Stimulated activated CD4-positive, alpha-beta T cell treated with anti-CD3 and anti-CD28 coated beads, Interleukin-1b, Interleukin-23, amount 100 ng/mL, for 48 hours (primary cell): ENCODE data around the gene STAB1.
A peak's percentile ranks its signal among the peaks of the same experiment; 100 is the strongest.

Experiments used
- DNase-seq: peaks from one replicate; pipeline ENCODE4 v3.0.0-alpha.2; 2020

The STAB1 gene

DNA sequence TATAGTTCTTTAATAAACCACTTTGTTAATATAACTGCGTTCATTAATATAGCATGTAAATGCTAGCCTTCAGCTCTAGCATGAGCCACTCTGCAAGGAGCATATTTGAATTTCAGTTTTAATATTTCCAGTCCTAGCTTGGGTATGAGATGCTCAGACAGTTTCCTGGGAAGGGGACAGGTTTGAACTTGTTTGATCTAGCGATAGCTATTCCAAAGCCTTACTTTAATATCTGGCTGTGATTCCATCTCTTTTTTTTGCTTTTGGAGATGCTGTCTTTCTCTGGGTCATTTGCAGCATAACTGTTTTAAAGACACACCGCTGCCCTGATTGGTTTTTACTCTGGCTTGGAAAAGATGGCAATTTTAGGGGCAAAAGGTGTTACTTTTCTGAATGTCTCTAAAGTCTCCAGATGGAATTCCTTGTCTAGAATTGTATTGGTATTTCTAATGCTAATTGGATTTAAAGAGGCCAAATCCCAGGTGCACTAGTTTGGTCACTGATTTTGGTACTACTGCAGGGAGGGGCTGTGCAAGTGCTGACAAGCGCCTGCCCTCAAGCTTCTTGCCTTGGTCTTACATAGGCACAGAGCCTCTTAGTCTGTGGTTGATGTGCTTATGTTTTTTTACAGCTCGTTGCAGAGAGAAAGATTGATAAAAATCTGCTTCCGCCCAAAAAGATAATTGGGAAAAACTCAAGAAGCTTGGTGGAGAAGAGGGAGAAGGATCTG, 36.9 kb upstream of the STAB1 start:
- DNase-seq: no peak

DNA sequence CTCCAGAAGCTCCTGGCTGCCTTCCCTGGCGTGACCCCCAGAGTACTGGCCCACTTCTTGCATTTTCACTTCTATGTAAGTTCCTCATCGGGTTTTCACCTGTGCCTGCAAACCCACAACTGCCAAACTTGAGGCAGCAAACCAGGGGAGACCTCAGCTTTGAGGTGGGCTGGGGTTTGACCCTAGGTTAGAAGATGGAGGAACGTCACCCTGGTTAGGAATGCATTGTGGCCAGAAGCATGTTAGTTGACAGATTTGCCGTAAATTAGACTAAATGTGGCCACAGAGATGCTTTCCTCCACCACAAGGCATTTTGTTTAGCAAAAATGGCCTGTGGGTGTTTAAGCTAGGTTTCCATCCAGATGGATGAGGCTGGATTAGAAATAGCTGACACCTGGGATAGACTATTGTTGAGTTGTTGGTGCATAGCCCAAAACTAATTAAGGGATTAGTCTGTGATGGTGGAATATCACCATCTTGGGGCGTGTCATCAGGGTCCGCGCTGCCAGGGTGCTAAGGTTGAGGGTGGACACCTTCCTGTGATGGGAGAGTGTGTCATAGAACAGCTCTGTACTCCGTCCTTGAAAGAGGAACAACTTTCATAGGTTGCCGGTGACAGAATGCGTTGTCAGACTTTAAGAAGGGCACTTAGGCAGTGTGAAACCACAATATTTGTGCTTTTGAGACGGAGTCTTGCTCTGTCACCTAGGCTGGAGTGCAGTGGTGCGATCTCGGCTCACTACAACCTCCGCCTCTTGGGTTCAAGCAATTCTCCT, 36.2 kb upstream of the STAB1 start:
- DNase-seq: no peak

DNA sequence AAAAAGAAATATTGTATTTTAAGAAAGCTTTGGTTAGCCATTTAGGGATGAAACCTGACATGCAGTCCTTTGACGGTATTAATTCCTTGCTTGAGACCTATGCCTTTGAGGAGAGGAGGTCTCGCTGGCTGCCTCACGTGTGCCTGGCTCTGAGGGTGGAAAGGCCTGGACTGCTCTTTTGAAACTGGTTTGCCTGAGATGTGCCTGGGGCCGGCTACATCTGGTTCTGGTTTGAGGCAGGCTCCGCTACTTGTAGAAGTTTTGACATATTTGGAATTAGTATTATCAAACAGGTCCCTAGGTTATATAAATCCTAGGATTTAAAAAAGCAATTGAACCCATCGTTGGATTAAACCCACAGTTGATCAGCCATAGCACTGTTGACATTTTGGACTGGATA, 33.3 kb upstream of the STAB1 start:
- DNase-seq: no peak

DNA sequence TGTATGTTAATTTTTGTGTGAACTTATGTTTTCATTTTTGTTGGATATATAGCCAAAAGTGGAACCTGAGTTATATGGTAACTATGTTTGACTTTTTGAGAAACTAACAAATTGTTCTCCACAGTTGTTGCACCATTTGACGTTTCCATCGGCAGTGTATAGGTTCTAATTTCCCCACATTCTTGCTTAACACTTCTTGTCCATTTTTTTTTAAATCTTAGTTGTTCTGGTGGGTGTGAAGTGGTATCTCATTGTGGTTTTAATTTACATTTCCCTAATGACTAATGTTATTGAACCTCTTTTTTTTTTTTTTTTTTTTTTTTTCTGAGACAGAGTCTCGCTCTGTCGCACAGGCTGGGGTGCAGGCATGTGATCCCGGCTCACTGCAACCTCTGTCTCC, 31.7 kb upstream of the STAB1 start:
- DNase-seq: no peak

DNA sequence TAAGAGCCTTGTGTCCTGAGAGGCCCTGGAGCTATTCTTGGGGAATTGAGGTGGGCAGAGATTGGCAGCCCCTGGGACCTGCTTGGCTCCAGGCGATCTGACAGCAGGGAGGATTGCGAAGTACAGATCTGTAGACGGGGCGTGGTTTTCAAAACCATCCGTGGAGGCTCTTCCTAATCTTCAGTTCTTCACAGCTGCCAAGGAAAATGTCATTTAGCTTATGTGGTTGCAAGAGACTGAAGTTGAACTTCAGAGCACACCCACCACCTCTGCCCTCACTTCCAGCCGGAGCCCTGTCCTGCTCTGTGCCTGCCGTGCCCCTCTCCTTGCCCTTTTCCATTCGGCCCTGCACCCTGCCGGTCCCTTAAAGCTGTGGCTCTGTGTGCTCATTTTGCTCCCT, 26.8 kb upstream of the STAB1 start:
- DNase-seq: no peak

DNA sequence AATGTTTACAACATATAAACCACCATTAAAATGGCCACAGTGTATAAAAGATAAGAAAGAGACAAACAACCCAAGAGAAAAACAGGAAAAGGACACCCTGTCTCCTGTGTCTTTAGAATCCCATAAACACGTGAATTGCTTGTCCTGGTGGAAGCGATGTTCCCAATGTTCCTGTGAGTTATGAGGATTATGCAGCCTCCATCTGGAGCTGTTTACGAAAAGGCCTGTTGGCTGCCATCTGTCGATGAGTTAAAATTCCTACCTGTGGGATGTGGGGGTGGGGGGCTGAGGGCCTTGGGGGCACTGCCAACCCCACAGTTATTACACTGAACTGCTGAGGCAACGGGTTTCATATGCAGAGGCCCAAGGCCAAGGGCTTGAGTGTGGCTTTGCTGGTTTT, 26.1 kb upstream of the STAB1 start:
- DNase-seq: no peak

DNA sequence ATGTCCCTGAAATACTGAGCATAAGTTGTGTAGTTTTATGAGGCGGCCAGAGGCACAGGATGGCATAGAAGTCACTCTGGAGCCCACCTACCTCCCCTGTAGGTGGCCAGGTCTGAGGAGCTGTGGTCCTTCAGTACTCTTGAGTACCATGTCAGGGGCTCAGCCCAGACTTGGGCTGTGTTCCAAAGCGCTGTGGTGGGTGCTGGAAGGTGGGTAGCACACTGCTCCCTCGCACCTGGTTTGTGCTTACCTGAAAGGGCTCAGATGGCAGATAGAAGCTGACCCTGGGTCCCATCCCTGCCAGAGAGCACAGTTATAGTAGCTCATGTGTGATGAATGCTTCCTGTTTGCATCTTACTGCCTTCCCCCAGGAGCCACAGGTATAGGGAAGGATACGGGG, 24.2 kb upstream of the STAB1 start:
- no peak for DNase-seq

DNA sequence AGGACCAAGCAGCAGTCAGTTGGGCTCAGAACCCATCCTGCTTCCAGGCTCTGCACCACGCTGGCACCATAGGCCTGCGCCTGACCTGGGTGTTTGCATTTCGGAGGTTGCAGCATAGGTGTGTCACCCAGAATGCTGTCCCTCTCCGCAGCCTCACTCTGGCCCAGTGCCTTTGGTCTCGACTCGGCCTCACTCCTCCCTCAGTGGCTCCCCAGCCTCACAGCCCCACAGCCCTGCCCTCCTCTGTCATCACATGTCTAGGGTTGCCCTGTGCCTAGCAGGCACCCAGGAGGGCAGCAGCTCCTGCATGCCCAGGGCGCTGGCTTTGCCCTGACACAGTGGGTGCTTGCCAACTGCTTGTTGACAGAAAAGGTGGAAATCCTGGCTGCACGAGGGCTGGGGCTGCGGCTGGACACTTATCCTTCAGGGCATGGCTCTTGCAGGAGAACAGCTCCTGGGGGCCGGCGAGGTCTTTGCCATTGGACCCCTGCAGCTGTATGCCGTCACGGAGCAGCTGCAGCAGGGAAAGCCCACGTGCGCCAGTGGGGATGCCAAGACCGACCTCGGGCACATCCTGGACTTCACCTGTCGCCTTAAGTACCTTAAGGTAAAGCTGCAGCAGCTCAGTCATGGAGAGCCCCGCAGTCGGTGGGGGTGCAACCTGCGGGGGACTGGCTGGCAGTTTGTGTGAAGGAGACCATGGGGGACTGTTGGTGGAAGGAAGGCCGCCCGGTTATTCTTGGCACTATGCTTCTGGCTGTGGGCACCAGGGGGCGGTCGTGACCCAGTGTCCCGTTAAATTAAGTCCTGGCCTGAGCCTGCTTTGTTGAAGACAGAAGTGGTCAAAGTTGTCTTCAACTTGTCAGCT, 23.5 kb upstream of the STAB1 start:
- DNase-seq: no peak

DNA sequence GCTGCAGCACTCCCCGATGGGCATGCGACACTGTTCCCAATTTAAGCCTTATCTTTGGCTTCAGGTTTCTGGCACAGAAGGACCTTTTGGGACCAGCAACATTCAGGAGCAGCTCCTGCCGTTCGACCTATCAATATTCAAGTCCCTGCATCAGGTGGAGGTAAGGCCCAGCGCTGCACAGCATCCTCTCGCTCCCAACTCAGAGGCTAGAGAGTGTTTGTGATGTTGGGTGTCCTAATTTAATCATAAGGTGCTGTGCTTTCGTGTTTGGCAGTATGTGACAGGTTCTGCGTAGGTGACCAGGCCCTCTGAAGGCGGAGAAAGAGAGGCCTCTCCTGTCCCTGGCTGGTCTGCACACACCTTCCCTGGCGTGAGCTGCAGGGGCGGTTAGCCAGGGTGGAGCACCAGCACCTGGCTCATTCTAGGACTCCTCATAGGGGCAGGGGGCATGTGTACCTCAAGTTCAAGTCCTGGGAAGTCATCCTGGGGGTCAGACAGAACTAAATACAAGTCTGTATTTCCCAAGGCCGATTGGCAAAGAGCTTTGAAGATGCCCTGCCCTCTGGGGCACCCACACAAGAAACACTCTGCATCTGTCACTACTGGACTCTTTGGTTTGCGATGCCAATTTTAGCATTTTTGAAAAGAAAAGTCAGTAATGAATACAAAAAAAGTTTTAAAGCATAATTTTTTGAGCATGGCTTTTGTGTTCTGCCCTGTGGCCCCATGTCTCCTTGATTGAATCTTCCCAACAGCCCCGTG, 22.7 kb upstream of the STAB1 start:
- DNase-seq: no peak

DNA sequence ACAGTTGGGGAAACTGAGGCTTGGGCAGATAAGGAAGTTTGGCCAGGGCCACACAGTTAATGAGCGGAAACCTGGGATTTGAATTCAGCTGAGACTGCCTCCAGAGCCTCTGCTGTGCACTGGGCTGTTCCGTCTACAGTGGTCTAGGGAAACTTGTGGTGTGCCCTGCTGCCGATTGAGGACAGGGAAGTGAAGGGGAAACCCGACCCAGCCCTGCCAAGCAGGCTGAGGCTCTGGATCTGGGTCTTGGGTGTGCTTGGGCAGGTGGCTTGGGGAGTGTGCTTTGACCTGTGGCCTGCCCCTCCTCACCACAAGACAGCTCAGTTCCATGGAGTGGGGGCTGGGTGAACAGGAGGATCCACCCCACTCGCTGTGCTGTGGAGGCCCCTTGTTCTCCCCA, 22.1 kb upstream of the STAB1 start:
- no peak for DNase-seq

DNA sequence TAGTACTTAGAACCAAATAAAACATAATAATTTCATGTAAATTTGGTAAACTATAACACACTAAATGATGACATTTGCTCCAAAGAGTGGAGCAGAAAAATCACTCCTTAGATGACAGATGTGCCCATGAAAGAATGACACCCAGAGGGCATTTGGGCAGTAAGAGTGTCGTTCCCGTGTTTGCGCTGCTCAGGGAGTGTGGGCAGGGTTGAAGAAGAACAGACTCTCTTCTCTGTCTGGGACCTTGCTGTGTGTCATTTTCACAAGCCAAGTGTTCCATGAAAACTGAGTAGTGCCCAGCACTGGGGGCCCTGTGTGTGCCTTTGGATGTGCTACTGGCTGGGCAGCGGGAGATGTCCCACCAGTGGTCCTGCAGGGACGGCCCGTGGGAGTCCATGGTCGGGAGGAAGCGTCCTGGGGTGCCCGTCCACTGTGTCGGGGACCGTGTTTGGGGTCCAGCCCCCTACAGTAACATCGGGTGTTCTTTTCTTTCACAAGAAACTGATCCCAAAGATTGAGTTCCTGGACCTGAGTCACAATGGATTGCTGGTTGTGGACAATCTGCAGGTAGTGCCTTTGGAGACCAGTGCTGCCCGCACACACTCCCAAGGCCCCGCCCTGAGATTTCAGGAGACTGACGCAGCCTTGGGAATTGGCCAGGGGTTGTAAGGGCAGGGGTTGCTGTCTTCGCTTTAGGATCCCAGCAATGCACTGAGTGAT, 17.9 kb upstream of the STAB1 start:
- no peak for DNase-seq

DNA sequence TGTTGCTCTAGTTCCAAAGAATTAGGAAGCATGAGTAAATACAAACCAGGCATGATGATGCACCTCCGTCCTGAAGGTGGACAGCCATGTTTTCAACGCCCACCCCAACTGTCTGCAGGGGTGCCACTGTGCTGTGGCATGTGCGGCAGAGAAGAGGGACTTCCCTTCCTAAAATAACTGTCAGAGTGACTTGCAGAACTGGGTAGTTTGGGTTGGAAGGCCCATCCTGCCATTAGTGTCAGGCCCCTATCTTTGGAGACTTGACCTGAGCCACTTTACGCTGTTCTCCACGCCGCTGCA, 17.4 kb upstream of the STAB1 start:
- no peak for DNase-seq

DNA sequence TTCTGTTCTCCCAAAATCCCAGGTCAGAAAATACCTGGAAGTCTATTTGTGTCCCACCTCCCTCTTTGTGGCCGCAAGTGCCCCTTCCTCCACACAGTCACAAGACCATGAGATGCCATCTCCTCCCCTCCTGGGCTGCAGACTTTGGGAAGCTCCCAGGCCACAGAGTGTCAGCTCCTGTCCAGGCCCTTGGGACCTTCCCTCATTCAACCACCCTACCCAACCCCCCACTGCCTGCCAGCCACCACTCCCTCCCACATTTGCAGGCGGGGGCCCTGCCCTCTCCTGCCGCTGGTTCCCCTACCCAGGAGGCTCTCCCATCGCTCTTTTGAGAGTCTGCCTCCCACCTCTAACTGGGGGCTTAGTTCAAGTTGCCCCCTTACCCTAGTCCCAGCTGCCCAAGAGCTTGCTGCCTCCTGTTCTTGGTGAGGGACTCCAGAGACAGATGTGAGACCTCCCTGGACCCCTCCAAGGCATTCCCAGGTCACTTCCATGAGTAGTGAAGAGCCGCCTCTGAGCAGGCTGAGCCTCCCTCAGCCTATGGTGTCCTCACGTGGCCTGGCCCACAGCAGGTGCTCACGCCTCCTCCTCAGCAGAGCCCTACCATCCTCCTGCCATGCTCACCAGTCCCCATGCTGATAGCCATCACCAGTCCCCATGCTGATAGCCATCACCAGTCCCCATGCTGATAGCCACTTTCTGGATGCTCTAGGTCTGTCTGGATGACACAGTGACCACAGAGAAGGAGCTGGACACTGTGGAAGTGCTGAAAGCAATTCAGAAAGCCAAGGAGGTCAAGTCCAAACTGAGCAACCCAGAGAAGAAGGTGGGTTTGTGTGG, 15.9 kb upstream of the STAB1 start:
- no peak for DNase-seq

DNA sequence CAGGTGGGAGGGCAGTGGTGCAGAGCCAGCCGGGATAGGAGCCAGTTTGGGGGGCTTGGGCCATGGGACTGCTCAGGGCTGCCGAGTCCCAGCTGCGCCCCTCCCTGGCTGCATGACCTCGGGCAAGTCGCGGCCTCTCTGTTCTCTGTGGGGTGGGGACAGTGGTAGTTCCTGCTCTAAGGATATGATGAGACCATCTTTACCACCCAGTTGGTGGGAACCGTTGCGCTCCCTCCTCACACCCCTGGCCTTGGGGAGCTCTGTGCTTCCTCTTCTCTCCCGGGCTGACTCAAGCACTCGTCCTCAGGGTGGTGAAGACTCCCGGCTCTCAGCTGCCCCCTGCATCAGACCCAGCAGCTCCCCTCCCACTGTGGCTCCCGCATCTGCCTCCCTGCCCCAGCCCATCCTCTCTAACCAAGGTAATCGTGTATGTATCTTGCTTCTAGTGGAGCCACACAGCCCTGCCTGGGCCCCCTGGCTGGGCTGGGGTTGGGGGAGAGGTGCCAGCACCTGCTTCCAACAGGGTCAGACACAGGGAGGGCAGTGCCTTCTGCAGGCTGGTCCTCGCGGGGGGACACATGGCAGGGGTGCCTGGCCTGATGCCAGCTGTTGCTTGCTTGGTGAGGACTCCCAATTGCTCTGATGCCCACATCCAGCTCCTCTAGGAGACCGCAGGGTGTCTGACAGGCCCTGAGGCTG, 15.1 kb upstream of the STAB1 start:
- DNase-seq: no peak

DNA sequence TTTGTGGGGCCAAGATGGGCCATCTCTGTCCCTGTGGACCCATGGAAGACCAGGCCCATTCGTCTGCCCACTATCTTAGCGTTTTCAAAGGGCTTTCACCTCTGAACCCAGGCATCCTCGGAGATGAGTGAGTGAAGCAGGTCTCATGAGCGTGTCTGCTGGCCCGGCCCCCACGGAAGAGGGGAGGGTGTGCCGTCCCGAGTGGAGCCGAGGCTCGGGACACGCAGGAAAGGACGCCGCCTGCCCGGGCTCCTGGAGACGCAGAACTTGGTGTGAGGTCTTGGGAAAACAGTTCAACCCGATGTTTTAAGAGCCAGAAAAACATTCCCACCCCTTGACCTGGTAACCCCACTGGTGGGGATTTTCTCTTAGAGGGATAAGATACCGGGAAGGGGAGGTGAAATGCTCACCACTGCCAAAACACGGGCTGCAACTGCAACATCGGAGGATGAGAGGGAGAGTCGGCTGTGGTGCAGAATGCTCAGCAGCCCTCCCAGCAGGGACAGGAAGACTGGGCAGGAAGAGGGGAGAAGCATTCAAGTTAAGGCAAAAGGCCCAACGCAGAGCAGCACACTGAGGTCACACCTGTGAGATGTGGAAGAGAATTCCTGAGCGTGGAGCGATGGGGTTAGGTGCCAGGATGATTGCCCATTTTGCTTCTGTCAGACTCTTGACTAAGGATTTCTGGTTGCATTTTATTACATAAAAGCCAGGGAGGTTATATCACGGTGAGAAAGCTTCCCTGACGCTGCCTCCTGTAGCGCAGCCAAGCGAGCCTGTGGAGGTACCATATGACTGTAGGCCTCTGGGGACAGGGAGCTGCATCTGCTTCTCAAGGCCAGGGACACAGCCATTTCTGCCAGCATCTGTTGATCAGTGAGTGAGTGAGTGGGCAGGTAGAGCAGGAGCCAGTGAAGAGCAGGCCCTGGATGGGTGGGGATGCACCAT, 14.1 kb upstream of the STAB1 start:
- no peak for DNase-seq

DNA sequence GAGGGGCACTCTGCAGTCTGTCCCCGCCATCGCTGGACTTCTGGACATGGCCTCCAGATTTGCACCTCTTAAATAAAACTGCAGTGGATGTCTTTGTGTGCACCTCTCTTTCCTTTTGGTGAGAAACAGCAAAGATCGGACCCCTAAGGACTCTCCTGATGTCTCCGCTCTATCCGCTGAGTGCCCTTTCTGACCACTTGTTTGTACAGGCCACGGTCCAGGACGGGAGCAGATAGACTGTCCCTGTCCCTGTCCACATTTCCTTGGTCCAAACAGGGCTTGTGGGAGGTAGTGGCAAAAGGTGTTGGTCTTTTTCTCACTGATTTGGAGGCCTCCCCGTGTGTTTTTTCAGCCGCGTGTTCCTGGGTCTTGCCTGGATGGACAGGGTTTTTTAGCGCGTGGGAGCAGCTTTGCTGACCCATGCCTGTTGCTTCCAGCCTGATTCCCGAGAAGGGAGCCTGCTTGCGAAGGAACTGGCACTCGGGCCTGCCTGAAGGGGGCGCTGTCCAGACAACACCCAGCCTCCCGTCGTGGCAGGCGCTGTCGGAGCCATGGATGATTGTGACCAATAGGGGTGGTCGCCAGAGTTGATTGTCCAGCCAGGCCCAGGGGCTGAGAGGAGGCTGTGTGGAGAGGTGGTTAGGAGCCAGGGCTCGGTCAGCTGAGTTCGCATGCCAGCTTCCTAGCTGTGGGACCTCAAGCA, 13.2 kb upstream of the STAB1 start:
- peak; percentile 20 for DNase-seq

DNA sequence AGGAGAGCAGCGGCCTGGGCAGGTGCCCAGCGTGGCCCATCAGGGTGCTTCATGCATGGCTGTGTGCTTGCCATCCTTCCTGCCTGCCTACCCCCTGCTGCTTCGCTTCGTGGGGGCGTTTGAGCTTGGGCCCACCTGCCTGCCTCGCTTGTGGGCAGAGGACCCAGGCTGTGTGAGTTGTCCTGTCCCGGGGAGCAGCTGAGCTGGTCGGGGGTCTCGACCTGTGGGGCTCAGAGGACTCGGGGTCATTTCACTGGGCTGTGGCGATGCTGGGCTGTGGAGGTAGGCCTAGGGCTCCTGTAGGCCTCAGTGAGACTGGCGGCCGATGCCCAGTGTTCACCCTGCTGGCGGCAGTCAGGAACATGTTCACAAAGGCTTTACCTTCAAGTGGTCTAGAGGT, 12.1 kb upstream of the STAB1 start:
- no peak for DNase-seq

DNA sequence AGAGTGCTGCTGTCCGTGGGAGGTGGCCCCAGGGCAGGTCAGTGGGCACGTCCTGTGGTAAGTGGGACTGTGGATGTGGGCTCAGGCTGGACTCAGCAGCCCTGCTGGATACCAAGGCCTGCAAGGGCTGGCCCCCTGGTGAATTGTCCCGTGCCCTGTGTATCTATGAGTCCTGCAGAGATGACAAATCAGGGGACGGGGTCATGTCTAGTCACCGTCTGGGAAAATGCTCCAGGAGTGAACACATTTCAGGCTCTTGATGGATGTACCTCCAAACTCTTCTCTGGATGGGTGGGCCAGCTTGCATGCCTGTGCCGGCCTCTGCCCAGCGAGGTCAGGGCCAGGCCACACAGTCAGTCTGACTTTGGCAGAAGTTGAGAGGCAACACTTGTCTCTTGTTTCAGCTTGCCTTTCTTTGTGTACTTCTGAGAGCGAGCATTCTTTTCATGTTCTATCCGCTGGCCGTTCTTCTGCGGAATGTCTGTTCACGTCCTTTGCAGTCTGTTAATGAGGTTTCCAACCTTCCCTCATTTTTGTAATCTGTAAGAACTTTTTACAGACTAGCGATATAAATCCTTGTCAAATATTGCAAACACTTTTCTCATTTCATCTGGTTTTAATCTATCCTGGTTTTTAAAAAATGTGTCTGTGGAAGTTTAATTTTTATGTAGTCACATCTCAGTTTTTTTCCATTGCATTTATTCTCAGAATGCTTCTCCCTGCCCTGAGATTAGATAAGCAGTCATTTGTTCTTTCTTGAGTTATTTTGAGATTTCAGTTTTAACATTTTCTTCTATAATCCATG, 11.4 kb upstream of the STAB1 start:
- DNase-seq: no peak
